HG02943 (cell line): ENCODE measurements around the gene MRPS18C.

Experiments used
- ATAC-seq: cut with Tn5 transposase; IDR thresholded peaks from one replicate; pipeline ENCODE4 v1.9.1; 2021; ENCODE audit warnings: mild to moderate bottlenecking, low read depth, moderate library complexity; ENCODE audit not compliant: unreplicated experiment

The MRPS18C gene

GRCh38 chr4:83455281-83456183 lies at the start of gene MRPS18C, which contains the start of gene HELQ:
Gene MRPS18C (plus strand): TSS chr4:83456058. CDS start chr4:83456078, 20 bp downstream.
Gene HELQ (minus strand): TSS chr4:83455823. CDS start chr4:83455693, 130 bp downstream.
- peak; percentile 94 for ATAC-seq

GRCh38 chr4:83408908-83409307 lies 47.0 kb upstream of the MRPS18C start:
- ATAC-seq, result no peak

- no peak for ATAC-seq
These were observed 42.2 kb upstream of the MRPS18C start for GRCh38 chr4:83413676-83414075.

GRCh38 chr4:83417566-83417965 lies 38.3 kb upstream of the MRPS18C start:
- ATAC-seq, result no peak

GRCh38 chr4:83418211-83418610 lies 37.6 kb upstream of the MRPS18C start:
- no peak for ATAC-seq

- no peak for ATAC-seq
These were observed 24.7 kb upstream of the MRPS18C start for GRCh38 chr4:83431200-83431599.

GRCh38 chr4:83436680-83437079 lies 19.2 kb upstream of the MRPS18C start:
- ATAC-seq, result no peak

GRCh38 chr4:83438719-83439118 lies 17.1 kb upstream of the MRPS18C start:
- ATAC-seq, result no peak

- no peak for ATAC-seq
These were observed 15.6 kb upstream of the MRPS18C start for GRCh38 chr4:83440148-83440814.

GRCh38 chr4:83440899-83441298 lies 15.0 kb upstream of the MRPS18C start:
- no peak for ATAC-seq

- ATAC-seq, result no peak
These were observed 6.8 kb upstream of the MRPS18C start for GRCh38 chr4:83449009-83449408.

- ATAC-seq, result no peak
These were observed 1.2 kb upstream of the MRPS18C start for GRCh38 chr4:83454686-83455085.

- ATAC-seq, result no peak
These were observed 285 bp downstream of the MRPS18C start for GRCh38 chr4:83456184-83456501.

GRCh38 chr4:83473423-83473822 lies 17.6 kb downstream of the MRPS18C start:
- ATAC-seq, result no peak

GRCh38 chr4:83473966-83474365 lies 18.1 kb downstream of the MRPS18C start:
- ATAC-seq, result no peak

GRCh38 chr4:83484500-83485461 lies 28.9 kb downstream of the MRPS18C start, which contains the start of gene ABRAXAS1:
Gene ABRAXAS1 (minus strand): TSS chr4:83485100. CDS start chr4:83485072, 28 bp downstream.
- ATAC-seq, result peak; percentile 97

GRCh38 chr4:83486457-83487129 lies 30.7 kb downstream of the MRPS18C start:
- ATAC-seq, result no peak

GRCh38 chr4:83489711-83490326 lies 34.0 kb downstream of the MRPS18C start:
- ATAC-seq, result no peak

- peak; percentile 82 for ATAC-seq
These were observed 35.1 kb downstream of the MRPS18C start for GRCh38 chr4:83490876-83491450.
